ENCODE measurements around the gene BRMS1L.

The BRMS1L gene

DNA sequence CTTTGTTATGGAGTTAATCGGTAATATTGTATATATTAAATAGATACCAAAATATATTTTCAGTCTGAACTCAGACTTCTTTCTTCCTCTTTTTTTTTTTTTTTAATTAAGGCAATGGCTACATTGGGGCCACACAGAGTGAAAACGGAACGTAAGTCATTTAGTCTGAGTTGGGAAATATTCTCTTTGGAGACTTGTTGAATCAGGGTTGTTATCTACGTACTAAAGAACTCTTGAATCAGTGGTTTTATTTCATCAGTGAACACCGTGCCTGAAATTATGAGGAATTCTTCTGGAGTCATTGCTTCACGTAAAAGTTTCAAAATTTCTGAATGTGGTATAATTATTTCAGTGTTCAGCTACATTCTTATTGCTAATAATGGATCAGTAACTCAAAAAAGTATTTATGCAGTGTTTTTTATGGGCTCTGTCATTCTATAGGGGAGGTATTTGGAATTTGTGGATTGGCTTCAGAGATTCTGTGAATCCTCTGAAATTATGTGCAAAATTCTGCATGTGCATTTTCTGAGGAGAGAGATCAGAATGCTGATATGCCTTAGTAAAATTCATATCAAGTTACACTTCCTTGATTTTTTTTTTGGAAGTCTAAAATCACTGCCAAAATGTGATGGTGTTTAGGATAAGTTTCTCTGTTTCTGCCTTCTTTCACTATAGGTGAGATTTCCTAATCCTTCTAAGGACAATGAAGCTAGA lies 39.6 kb downstream of the BRMS1L start:
- no peak for DNase-seq (ENCODE audit: low spot score)
- Histone ChIP-seq H3K27me3 (ENCODE audit: insufficient read depth, poor library complexity, severe bottlenecking) (no peaks in the 10 kb centered on the region), H3K4me3 (ENCODE audit: severe bottlenecking) (no peak overlapping the region), H3K4me1 (ENCODE audit: insufficient read depth, poor library complexity, severe bottlenecking) (peaks cover 5% of the 10 kb centered on the region), H3K9me3 (ENCODE audit: severe bottlenecking) (no peaks in the 10 kb centered on the region), H3K36me3 (ENCODE audit: low read depth) (peaks cover 29% of the 10 kb centered on the region), H3K27ac (ENCODE audit: poor library complexity, severe bottlenecking) (no peak overlapping the region)
- TF ChIP-seq, protein P1, sequence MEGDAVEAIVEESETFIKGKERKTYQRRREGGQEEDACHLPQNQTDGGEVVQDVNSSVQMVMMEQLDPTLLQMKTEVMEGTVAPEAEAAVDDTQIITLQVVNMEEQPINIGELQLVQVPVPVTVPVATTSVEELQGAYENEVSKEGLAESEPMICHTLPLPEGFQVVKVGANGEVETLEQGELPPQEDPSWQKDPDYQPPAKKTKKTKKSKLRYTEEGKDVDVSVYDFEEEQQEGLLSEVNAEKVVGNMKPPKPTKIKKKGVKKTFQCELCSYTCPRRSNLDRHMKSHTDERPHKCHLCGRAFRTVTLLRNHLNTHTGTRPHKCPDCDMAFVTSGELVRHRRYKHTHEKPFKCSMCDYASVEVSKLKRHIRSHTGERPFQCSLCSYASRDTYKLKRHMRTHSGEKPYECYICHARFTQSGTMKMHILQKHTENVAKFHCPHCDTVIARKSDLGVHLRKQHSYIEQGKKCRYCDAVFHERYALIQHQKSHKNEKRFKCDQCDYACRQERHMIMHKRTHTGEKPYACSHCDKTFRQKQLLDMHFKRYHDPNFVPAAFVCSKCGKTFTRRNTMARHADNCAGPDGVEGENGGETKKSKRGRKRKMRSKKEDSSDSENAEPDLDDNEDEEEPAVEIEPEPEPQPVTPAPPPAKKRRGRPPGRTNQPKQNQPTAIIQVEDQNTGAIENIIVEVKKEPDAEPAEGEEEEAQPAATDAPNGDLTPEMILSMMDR (IDR thresholded peaks at IDR 0.05; ENCODE audit: poor library complexity, severe bottlenecking) = no peak
- no peak for ATAC-seq (ENCODE audit: low read depth)

DNA sequence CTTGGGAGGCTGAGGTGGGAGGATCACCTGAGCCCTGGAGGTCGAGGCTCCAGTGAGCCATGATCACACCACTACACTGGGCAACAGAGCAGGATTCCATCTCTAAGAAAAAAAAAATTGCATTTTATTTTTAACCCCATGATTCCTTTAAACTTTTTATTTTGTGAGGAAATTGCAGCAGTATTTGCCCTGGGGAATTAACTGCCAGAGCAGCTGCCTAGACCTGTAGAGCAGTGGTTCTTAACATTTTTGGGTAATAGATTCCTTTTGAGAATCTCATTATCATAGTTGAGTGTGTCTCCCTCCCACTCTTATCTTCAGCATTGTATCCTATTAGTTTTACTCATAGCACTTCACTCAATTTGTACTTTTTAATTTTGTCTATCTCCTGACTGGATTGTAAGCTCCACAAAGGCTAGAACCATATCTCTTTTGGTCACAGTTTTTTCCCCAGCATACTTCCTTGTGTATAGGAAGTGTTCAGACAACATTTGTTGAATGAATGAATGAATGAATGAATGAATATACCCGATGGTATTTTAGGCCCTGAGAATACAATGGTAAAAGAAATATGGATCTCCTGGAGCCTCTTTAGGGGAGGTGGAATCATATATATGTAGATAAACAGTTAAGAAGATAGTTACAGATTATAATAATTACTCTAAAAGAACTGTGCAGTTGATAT lies 40.6 kb downstream of the BRMS1L start:
- Histone ChIP-seq H3K36me3 (ENCODE audit: low read depth) (peaks cover 28% of the 10 kb centered on the region), H3K4me3 (ENCODE audit: severe bottlenecking) (no peak overlapping the region), H3K9me3 (ENCODE audit: severe bottlenecking) (no peaks in the 10 kb centered on the region), H3K4me1 (ENCODE audit: insufficient read depth, poor library complexity, severe bottlenecking) (peaks cover 5% of the 10 kb centered on the region), H3K27ac (ENCODE audit: poor library complexity, severe bottlenecking) (no peak overlapping the region), H3K27me3 (ENCODE audit: insufficient read depth, poor library complexity, severe bottlenecking) (no peaks in the 10 kb centered on the region)
- TF ChIP-seq, protein P1 (IDR thresholded peaks at IDR 0.05; ENCODE audit: poor library complexity, severe bottlenecking) = no peak
- ATAC-seq (ENCODE audit: low read depth) = no peak
- no peak for DNase-seq (ENCODE audit: low spot score)

DNA sequence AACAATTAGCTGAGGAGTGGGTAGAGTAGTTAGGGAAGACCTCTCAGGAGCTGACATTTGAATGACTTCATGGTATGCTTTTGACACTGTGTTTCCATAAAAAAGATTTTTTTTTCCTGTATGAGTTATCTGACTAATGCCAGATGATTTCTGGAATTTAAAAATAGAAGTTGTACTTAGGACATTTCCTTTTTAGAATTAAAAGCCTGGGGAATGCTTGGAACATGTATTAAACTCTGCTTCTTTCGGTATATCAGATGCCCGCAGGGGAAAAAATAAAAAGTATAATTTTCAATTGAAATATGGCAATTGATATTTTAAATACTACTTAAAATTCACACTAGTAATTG lies 41.1 kb downstream of the BRMS1L start:
- no peaks in the 10 kb centered on the region for H3K9me3 ChIP-seq (ENCODE audit: severe bottlenecking)
- H3K4me3 ChIP-seq (ENCODE audit: severe bottlenecking) = no peak overlapping the region
- H3K4me1 ChIP-seq (ENCODE audit: insufficient read depth, poor library complexity, severe bottlenecking) = peaks cover 5% of the 10 kb centered on the region
- TF ChIP-seq, protein P1 (IDR thresholded peaks at IDR 0.05; ENCODE audit: poor library complexity, severe bottlenecking) = no peak
- no peak overlapping the region for H3K27ac ChIP-seq (ENCODE audit: poor library complexity, severe bottlenecking)
- ATAC-seq (ENCODE audit: low read depth) (no peak), DNase-seq (ENCODE audit: low spot score) (no peak)
- H3K27me3 ChIP-seq (ENCODE audit: insufficient read depth, poor library complexity, severe bottlenecking) = no peaks in the 10 kb centered on the region
- peaks cover 23% of the 10 kb centered on the region for H3K36me3 ChIP-seq (ENCODE audit: low read depth)

DNA sequence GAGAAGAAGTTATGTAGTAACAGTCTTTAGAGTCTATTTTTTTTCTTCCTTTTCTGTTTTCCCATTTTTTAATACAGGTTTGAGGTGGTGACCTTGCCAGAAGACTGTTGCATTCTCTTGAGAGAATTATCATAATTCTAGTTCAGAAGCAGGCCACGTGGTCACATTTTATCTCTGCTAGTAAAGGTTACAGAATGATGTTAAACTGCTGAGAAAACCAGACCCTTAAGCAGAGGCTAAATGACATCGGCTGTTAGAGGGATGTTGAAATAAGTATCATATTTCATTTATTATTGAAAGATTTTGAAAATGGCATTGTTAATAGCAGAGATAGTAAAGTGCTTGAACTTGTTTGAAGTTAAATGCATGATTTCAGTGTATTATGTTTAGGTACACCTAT lies 49.2 kb downstream of the BRMS1L start:
- Histone ChIP-seq H3K9me3 (ENCODE audit: severe bottlenecking) (no peaks in the 10 kb centered on the region), H3K27ac (ENCODE audit: poor library complexity, severe bottlenecking) (peak overlapping the region; percentile 71), H3K4me3 (ENCODE audit: severe bottlenecking) (no peak overlapping the region), H3K27me3 (ENCODE audit: insufficient read depth, poor library complexity, severe bottlenecking) (no peaks in the 10 kb centered on the region), H3K36me3 (ENCODE audit: low read depth) (no peaks in the 10 kb centered on the region), H3K4me1 (ENCODE audit: insufficient read depth, poor library complexity, severe bottlenecking) (peaks cover 37% of the 10 kb centered on the region)
- TF ChIP-seq, protein P1 (IDR thresholded peaks at IDR 0.05; ENCODE audit: poor library complexity, severe bottlenecking) = no peak
- ATAC-seq (ENCODE audit: low read depth) (no peak), DNase-seq (ENCODE audit: low spot score) (no peak)

DNA sequence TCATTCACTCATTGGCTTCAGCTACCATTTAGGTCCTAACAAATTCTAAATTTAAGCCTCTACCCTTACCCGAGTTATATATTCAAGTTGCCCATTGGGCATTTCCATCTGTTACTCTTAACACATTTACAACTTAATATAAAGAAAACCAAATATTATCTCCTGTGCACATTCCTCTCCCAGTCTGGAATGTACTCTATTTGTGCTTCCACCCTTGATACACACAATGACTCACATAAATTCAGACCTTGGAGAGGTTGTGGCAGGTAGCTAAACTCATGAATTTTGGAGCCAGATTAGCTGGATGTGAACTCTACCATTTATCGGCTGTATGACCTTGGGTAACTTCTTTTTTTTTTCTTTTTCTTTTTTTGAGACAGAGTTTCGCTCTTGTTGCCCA lies 51.1 kb downstream of the BRMS1L start:
- no peak for DNase-seq (ENCODE audit: low spot score)
- H3K27ac ChIP-seq (ENCODE audit: poor library complexity, severe bottlenecking) = peak overlapping the region; percentile 71

More for the DNA sequence above, 51.1 kb downstream of the BRMS1L start:
- TF ChIP-seq, protein P1 (IDR thresholded peaks at IDR 0.05; ENCODE audit: poor library complexity, severe bottlenecking) = no peak
- no peaks in the 10 kb centered on the region for H3K27me3 ChIP-seq (ENCODE audit: insufficient read depth, poor library complexity, severe bottlenecking)
- H3K9me3 ChIP-seq (ENCODE audit: severe bottlenecking) = no peaks in the 10 kb centered on the region
- H3K4me3 ChIP-seq (ENCODE audit: severe bottlenecking) = no peak overlapping the region
- H3K36me3 ChIP-seq (ENCODE audit: low read depth) = no peaks in the 10 kb centered on the region
- peaks cover 37% of the 10 kb centered on the region for H3K4me1 ChIP-seq (ENCODE audit: insufficient read depth, poor library complexity, severe bottlenecking)
- peak; percentile 88 for ATAC-seq (ENCODE audit: low read depth)
